Fibroblast of skin of right quadriceps (primary cell): ENCODE data around the gene SEC61A1.

Source experiments
- DNase-seq: peaks from one replicate; pipeline ENCODE4 v3.0.0-alpha.2; 2013

The SEC61A1 gene

DNA sequence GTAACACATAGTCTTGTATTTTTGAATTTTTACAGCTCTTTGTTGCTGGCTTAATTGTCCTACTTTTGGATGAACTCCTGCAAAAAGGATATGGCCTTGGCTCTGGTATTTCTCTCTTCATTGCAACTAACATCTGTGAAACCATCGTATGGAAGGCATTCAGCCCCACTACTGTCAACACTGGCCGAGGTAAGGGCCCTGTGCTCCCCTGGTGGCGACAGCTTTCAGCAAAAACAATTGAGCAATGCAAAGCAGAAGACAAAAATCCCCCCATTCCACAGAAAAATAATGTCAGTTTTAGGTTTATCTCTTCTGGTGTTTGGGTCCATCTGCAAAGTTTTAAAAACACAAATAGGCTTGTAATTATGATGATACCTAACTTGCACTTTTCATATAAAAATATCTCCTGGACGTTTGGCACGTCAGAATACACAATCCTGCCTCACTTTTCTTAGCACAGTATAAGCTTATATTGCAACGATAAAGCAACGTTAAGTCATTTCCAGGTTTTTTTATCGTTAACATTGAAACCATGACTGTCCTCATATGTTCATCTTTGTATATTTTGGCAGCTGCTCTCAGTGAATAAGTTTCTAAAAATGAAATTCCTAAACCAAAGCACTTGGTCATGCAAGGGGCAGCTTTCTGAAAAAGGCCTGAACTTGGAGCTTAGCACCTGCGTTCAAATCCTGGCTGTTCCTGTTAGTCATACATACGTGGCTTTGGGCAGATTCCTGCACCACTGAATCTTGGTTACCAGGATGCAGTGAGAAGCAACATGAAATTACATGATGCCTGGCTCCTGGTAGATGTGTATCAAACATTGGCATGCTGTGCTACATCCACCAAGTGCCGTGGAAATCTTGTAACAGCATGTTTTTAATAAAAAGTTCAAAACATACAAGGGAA lies 8.5 kb downstream of the SEC61A1 start:
- DNase-seq, result peak; percentile 96

DNA sequence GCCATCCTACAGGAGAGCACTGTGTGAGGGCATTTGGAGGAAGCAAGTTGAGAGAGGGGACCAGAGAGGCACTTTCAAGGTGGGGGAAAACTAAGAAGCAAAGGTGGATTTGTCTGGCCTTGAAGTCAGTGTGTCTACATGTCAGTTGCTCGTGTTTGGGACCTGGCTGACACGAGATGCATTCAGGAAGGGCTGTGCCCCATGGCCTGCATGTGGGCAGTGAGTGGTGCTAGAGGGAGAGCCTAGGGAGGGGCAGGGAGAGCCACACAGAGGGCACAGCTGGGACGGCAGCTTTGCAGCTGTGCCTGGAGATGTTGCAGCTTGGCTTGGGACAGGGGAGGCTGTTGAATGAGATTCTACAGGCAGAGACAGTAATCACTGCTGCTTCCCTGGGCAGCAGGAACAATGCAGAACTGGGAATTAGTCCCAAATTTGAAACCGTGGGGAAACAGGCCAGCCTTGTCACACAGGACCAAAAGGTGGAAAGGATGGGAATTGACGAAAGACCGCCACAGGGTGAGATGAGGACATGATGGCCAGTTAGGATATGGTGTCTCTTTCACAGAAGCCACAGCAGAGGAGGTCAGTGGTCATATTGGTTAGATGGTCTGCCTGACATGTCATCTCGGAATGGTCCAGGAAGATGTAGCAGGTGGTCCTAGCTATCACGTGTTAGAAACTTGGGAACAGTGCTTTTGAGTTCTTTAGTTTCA lies 10.0 kb downstream of the SEC61A1 start:
- DNase-seq, result no peak

DNA sequence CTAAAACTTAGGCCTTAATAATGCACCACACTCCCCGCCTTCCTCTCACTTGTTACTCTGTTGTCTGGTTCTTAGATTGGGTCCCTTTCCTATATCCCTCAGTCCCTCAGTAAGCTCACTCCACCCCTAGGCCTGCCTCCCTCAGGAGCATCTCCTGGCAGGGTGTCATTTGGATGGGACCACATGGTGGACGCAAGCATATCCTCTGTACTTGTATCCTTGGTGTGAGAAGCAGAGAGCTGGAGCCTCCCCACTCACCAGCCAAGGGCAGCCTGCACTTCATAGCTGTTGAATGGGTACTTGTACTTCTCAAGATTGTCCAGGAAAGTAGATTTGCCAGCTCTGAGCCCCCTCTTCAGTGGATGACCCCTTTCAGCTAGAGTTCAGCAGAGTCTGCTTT lies 11.6 kb downstream of the SEC61A1 start:
- DNase-seq, result no peak

DNA sequence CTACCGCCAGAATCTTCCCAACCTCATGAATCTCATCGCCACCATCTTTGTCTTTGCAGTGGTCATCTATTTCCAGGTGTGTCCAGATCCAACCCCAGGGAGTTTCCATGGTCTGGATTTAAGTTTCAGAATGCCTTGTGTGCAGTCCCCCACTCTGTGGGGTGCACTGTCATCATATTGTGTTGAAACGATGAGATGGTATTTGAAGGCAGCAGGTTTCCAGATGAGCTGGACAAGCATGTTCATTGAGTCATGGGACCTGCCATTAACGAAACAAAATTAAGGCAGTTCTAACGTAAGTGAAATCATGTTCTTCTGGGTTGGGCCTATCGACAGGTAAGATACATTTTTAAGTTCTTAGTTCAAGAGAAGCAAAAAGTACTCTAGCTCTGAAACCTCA lies 12.7 kb downstream of the SEC61A1 start:
- DNase-seq, result no peak

DNA sequence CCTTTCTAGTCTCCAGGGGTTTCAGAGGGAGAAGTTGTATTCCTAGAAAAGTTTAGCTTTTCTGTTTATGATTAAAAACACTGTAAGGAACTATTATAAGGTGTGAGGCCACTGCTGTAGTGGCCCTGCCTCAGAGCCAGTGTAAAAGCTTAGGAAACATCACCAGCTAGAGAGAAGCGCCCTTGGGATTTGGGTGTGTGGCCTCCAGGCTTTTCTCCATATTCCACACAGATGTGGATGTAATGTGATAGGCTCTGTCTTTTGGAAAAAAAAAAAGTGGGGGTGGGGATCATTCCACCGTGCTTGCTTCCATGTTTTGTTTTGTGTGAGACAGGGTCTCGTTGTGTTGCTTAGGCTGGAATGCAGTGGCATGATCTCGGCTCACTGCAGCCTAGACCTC lies 13.9 kb downstream of the SEC61A1 start:
- DNase-seq, result peak; percentile 58

DNA sequence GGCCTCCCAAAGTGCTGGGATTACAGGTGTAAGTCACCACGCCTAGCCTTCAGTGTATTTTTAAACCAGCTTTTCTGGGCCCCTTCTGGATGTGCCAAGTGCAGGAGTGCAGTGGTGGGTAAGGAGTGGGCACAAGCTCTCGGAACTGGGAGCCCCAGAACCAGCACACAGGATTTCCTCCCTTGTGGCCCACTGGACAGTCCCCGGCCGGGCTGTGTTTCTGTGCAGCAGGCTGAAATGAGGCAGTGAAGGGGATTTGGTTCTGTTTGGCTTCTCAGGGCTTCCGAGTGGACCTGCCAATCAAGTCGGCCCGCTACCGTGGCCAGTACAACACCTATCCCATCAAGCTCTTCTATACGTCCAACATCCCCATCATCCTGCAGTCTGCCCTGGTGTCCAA lies 14.4 kb downstream of the SEC61A1 start:
- no peak for DNase-seq

DNA sequence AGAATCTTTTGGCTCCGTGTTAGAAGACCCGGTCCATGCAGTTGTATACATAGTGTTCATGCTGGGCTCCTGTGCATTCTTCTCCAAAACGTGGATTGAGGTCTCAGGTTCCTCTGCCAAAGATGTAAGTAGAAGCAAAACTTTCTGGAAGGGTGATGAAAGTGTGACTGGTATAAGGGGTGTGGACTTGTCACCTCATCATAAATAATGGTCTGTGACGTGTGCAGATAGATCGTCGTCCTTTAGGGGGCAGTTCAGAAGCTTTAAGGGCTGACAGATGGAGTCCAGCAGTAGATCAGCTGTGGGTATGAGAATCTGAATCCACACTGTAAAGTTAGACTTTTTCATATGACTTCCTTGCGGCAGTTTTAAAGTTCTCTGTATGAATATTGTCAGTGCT lies 15.3 kb downstream of the SEC61A1 start:
- peak; percentile 71 for DNase-seq

DNA sequence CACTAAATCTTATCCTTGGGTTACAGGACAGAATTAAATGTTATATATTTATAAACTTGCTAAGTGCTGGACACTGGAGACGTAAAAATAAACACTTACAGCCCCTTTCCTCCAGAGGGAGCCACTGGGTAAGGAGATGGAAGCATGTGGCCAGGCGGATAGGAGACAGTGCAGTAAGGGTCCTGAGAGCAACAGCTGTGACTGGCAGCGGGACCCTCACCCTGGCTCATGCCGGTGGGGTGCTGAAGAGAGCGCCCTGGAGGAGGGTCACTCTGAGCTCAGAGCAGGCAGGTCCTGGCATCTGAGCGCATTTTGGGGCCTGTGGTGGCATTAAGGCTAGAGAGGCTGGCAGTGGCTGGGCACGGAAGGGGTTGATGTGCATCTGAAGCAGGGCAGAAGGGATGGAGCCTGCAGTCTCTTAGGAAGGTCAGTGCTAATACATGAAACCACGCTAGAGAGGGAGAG lies 16.0 kb downstream of the SEC61A1 start:
- no peak for DNase-seq

DNA sequence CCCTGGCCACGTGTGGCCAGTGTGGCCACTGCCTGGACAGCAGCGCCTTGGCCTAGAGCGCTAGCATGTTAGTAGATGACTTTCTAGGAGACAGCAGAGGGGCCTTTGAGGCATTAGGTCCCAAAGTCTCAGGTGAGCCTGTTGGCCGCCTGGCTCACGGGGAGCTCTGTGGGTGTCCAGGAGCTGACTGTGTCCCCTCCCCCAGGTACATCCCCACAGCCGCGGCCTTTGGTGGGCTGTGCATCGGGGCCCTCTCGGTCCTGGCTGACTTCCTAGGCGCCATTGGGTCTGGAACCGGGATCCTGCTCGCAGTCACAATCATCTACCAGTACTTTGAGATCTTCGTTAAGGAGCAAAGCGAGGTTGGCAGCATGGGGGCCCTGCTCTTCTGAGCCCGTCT lies 17.0 kb downstream of the SEC61A1 start:
- no peak for DNase-seq

DNA sequence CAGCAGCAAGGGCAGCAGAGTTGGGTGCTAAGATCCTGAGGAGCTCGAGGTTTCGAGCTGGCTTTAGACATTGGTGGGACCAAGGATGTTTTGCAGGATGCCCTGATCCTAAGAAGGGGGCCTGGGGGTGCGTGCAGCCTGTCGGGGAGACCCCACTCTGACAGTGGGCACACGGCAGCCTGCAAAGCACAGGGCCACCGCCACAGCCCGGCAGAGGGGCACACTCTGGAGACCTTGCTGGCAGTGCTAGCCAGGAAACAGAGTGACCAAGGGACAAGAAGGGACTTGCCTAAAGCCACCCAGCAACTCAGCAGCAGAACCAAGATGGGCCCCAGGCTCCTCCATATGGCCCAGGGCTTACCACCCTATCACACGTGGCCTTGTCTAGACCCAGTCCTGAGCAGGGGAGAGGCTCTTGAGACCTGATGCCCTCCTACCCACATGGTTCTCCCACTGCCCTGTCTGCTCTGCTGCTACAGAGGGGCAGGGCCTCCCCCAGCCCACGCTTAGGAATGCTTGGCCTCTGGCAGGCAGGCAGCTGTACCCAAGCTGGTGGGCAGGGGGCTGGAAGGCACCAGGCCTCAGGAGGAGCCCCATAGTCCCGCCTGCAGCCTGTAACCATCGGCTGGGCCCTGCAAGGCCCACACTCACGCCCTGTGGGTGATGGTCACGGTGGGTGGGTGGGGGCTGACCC lies 18.8 kb downstream of the SEC61A1 start:
- no peak for DNase-seq

DNA sequence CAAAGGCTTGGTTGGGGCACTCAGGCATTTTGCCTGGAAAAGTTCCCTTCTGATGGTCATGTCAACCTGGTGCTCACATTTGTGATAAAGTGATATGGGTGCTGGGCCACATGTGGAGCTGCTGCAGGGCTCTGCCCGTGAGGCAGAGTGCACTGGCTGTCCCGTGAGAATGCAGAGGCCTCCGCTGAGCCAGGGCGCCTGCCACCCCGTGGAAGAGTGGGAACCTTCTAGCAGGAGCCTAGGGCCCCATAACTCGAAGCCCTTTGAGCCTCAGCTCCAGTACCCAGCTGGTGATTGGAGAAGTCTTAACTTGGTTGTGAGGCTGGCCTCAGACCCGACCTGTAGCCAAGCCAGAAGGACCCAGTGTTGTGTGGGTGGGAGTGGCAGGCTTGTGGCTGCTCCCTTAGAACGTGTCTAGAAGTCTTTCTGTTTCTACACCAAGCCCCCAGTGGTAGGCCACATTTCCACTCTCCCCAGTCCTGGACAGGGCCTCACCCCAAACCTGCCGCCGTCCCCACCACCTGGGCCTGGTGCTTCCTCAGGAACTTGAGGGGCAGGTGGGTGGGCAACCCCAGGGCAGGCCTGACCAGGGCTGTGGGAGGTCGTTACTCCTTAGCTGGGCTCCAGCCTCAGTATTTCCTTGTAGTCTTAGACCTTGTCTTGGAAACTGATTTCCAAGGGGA lies 19.7 kb downstream of the SEC61A1 start:
- DNase-seq, result no peak

DNA sequence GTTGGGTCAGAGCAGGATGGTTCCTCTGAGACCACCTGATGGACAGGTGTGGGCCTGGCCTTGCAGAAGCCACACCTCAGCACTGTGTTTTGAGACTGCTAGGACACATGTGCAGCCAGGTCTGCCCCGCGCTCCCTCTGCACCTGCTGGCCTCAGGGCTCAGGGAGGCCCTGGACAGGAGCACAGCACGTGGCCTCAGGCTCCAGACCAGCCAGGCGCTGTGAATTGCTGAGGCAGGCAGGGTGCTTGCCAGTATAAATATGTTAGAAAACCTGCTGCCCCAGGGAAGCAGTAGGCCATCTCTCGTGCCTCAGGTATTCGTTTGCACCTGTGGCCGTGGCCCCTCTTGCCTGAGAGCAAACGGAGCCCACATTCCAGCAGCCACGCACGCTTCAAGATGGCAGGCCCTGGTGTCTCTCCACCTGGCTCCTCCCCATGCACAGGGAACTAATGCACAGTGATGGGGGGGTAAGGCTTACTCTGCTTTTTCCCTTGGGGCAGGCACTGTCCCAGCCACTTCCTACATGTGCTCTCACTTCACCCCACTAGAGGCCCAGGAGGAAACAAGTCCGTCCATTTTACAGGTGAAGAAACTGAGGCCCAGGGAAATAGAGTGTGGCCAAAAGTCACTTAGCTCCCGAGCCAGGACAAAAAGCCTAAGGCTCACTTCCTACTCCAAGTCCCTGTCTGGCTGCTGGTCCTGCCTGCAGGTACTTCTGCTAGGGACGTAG lies 20.4 kb downstream of the SEC61A1 start:
- no peak for DNase-seq

DNA sequence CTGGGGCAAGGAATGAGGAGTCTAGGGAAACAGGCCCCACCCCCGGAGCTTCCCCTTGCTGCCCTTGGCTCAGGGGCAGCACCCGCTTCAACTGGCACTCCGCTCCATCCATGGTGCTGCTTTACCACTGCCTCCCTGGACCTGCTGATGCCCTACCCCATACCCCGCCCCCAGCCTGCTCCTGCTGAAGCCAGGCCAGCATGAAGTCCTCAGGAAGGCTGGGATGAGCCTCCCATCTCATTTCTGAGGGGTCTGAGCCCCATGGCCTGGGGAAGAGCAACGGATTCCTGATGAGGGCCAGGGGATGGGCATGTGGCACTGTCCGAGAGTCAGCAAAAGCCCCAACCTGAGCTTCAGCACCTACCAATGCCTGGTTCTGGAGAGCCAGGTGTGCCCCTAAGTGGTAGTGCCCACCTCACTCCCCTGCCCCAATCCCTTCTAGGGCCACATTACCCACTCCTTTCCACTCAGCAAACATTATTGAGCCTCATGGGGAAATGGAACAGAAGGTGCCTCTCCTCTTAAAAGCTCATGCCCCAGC lies 21.0 kb downstream of the SEC61A1 start:
- no peak for DNase-seq

DNA sequence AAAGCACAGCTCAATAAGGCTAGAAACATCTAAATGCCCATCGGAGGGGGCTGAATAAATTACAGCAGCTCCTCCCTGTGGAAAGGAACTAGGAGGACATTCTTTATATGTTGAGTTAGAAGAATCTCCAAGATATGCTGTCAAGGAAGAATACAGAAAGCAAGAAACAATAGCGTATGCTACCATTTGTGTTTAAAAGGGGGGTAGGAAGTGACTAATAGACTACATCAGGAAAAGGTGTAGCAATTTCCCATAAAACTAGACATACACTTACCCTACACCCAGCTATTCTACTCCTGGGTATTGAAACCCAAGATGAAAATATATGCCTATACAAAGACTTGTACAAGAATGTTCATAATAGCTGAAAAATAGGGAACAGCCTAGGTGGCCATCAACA lies 21.6 kb downstream of the SEC61A1 start:
- no peak for DNase-seq

DNA sequence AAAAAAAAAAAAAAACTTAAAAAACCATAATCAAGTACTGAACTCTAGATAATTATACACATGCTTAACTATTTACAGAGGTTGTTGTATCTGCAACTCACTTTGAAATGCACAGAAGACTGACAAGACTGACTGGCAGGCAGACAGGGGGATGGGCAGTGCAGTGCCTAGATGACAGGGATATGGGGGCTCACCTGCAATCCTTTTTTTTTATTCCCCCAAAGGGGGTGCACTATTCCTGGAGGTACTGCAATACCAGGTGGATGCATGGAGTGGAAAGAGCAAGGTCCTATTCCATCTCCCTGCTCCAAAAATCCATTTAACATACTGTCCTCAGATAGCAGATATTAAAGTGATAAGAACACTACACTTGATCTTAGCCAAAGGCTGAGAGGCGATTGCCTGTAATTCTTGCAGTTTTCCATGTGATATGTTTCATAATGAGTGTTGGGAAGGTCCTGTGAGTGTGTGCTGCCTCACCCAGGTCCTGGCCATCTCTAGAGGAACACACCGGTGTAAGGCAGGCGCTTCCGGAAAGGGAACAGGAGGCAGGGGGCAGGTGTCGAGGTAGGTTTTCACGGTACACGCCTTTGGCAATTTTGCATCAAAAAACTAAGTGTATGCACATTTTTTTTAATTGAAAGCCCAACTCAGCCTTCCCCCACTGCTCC lies 22.7 kb downstream of the SEC61A1 start:
- no peak for DNase-seq

DNA sequence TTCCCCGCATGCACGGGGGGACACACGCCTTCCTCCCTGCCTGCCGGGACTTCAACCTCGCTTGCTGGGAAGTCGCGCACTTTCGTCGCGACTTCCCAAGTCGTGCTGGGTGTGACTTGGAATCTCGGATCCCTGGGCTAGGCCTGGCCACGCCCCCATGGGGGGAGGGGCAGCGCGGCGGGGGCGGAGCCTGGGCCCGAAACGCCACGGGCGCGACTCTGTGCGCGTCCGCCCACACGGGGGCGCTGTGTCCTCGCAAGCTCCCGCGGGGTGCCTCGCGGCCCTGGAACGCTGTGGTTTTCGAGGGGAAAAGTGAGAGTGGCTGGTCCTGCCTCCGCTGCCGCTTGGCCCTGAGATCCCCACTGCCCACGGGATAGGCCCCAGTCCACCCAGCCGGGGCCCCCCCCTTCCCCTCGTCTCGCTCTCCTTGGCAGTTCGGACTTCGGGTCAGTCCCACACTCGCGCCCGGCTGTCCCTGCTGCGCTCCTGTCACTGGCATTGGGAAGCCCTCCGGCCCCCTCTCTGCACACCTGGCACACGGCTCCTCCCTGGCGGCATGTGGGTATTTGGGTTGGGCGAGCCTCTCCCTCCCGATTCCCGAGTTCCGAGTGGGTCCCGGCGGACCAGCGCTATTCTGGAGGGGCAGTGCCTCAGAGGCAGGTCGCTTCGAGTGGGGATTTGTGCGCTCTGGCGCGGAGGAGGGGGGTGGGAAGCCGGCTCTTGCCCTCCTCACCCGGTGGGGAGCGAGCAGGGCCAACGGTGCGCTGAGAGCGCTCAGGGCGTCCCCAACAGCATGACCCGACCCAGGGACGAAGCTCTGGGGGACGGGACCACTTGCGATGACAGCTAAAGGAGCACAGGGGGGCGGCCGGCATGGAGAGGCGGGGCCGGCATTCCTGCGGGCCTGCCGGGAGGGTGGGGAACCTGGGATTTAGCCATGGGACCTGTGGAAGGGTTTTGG lies 23.6 kb downstream of the SEC61A1 start:
- DNase-seq, result peak; percentile 83

DNA sequence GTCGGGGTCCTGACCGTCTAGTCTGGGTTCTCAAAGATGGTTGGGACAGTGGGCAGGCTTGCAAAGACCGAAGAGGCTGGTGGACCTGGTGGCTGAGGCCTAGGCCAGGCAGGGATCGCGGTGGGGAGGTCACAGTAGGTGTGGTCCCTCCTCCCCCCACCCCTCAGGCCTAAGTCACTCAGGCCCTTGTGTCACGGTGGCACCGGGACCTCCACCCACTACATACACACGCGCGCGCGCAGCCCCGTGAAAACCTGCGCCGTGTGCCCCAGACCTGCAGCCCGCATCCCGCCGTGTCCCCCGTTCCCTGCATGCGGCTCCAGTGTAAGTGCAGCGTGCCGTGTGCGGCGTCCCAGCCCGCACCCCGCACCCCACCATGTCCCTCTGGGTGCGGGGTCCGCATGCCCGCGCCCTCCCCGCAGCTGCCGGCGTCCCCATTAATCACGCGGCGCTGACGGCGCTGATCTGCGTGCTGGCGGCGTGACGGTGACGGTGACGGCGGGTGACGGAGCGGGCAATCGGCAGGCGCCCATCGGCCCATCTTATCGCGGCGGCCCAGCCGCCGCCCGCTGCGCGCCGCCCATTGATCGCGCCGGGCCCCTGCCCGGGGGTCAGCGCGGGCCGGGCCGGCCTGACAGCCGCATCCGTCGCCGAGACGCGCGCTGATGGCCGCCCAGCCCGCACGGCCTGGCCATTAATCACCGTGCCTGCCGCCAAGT lies 24.4 kb downstream of the SEC61A1 start:
- no peak for DNase-seq

DNA sequence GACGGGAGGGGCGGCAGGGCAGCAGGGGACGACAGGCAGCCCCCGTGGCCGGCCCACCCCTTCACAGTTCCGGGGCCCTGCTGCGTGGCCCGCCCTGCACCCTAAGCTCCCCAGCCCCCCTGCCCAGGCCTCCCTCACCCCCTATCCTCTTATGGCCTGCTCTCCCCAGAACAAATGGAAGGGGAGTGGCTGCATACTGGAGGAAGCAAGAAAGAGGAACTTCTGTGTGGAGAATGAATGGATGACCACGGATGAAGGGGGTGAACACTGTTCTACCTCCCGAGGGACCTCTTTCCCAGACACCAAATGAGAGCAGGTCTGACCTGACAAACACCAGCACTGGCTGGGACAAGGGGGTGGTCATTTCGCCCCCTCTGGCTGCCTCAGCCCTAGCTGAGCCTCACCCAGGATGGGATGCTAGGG lies 25.0 kb downstream of the SEC61A1 start:
- DNase-seq, result no peak

DNA sequence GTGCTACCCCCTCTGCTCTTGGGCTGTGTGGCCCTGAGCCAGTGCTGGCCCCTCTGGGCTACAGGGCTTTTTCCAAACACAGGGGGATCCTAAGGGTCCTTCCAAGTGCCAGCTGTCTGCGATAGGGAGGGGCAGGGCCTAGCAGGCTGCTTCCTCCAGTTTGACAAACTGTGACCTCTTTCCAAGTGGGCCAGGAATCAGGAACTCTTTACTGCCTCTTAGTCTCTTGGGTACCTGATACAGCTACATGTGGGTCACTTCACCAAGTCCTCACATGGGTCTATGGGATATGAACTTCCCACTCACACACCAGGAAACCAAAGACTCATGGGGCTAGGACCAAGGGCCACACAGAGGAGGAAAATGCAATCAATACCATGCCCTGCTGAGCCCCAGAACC lies 25.4 kb downstream of the SEC61A1 start:
- DNase-seq, result no peak
